SK-N-SH (cell line): Measurements from ENCODE around the gene F8. TPM values are rescaled to one million over a fixed set of nuclear protein-coding genes. Genes with fewer than 3 reads are reported as not detected.

Source experiments
- CTCF ChIA-PET: fragments of 300-600, 350-600 bp; formaldehyde crosslinking; extraction: SDS; loops from one replicate; lab custom pipeline; 2021; lab: Yijun Ruan, JAX
- POLR2A ChIA-PET: fragments of 350-600 bp; sonication (Branson Sonifier 250); formaldehyde crosslinking; extraction: SDS; loops from one replicate; lab custom pipeline; 2020; ENCODE audit warnings: antibody characterized with exemption, inconsistent platforms; lab: Yijun Ruan, JAX
- DNase-seq: peaks from one replicate; pipeline ENCODE4 v3.0.0; 2012
- H2AFZ ChIP-seq: fragments of 200-600 bp; sonication (generic); 2 replicates; pipeline ENCODE4 v1.8.1; 2016; ENCODE audit warnings: antibody characterized with exemption, mild to moderate bottlenecking, low read depth
- H3F3A ChIP-seq: fragments of 200-600 bp; sonication (generic); replicated peaks from 2 replicates; pipeline ENCODE3; 2016; ENCODE audit warnings: antibody characterized with exemption, mild to moderate bottlenecking; ENCODE audit not compliant: insufficient read depth
- H3K27ac ChIP-seq, 2 experiments: fragments of 200-500 bp in 1 of 2; fragments of 200-600 bp in 1 of 2; sonication (Bioruptor generic) in 1 of 2; sonication (generic), shearing (Covaris generic) in 1 of 2; 2 replicates each; pipeline versions ENCODE4 v1.5.1 to v1.6.1; 2014 to 2016; ENCODE audit warnings: low read depth in 2 of 2, inconsistent platforms in 1 of 2, low read length in 1 of 2, mild to moderate bottlenecking in 1 of 2, mixed read lengths in 1 of 2
- H3K27me3 ChIP-seq: fragments of 200-600 bp; sonication (generic), shearing (Covaris generic); 2 replicates; pipeline ENCODE4 v1.6.1; 2016; ENCODE audit warnings: mixed run types; ENCODE audit not compliant: insufficient read depth
- H3K36me3 ChIP-seq, 2 experiments: fragments of 200-500 bp in 1 of 2; fragments of 200-600 bp in 1 of 2; sonication (Bioruptor generic) in 1 of 2; sonication (generic) in 1 of 2; replicated peaks in 1 of 2; 2 replicates each; pipeline versions ENCODE3 to v1.5.1; 2014 to 2016; ENCODE audit warnings: low read length in 1 of 2, mild to moderate bottlenecking in 1 of 2; ENCODE audit not compliant: insufficient read depth in 2 of 2, control insufficient read depth in 1 of 2
- H3K4me1 ChIP-seq, 2 experiments: fragments of 200-500 bp in 1 of 2; fragments of 200-600 bp in 1 of 2; sonication (Bioruptor generic) in 1 of 2; sonication (generic), shearing (Covaris generic) in 1 of 2; 2 replicates each; pipeline versions ENCODE4 v1.5.1 to v1.6.1; 2014 to 2016; ENCODE audit warnings: low read depth in 1 of 2, low read length in 1 of 2, mixed run types in 1 of 2; ENCODE audit not compliant: insufficient read depth in 2 of 2, control insufficient read depth in 1 of 2
- H3K4me2 ChIP-seq: fragments of 200-600 bp; sonication (generic), shearing (Covaris generic); 2 replicates; pipeline ENCODE4 v1.6.1; 2017; ENCODE audit warnings: mixed run types
- H3K4me3 ChIP-seq, 2 experiments: fragments of 200-500 bp in 1 of 2; fragments of 200-600 bp in 1 of 2; sonication (Bioruptor generic) in 1 of 2; sonication (generic), shearing (Covaris generic) in 1 of 2; 2 replicates each; pipeline versions ENCODE4 v1.5.1 to v1.8.1; 2014 to 2016; ENCODE audit warnings: low read depth in 2 of 2, inconsistent platforms in 1 of 2, low read length in 1 of 2, mild to moderate bottlenecking in 1 of 2, mixed read lengths in 1 of 2, moderate library complexity in 1 of 2
- H3K79me2 ChIP-seq: fragments of 200-600 bp; sonication (generic); 2 replicates; pipeline ENCODE4 v1.8.1; 2017; ENCODE audit warnings: mild to moderate bottlenecking; ENCODE audit not compliant: insufficient read depth
- H3K9ac ChIP-seq: fragments of 200-600 bp; sonication (generic); 2 replicates; pipeline ENCODE4 v1.6.1; 2017; ENCODE audit warnings: mixed run types
- H3K9me2 ChIP-seq: fragments of 200-600 bp; sonication (generic); 2 replicates; pipeline ENCODE4 v1.6.1; 2017; ENCODE audit warnings: mixed run types
- H3K9me3 ChIP-seq: fragments of 200-600 bp; sonication (generic); 2 replicates; pipeline ENCODE4 v1.6.1; 2017; ENCODE audit warnings: mixed run types, mild to moderate bottlenecking, moderate library complexity
- H4K20me1 ChIP-seq: fragments of 200-600 bp; sonication (generic); 2 replicates; pipeline ENCODE4 v1.6.1; 2017; ENCODE audit warnings: mild to moderate bottlenecking, mixed run types; ENCODE audit not compliant: insufficient read depth
- EP300 ChIP-seq, 2 experiments: IDR thresholded peaks; 2 replicates each; pipeline versions ENCODE4 v1.4.0 to v1.6.1; 2012; ENCODE audit warnings: borderline replicate concordance in 1 of 2, low read depth in 1 of 2, low read length in 1 of 2
- FOXJ3 ChIP-seq: sonication (generic); formaldehyde crosslinking; IDR thresholded peaks from 2 replicates; pipeline ENCODE4 v1.5.1; 2020; ENCODE audit warnings: mild to moderate bottlenecking, missing genetic modification reagents
- FOXM1 ChIP-seq: IDR thresholded peaks from 2 replicates; pipeline ENCODE4 v1.4.0; 2012; ENCODE audit warnings: low read depth, mild to moderate bottlenecking
- GABPA ChIP-seq: IDR thresholded peaks from 2 replicates; pipeline ENCODE4 v1.4.0; 2012; ENCODE audit warnings: low read depth, mild to moderate bottlenecking
- MEF2A ChIP-seq: IDR thresholded peaks from 2 replicates; pipeline ENCODE4 v1.4.0; 2012; ENCODE audit warnings: low read depth, borderline replicate concordance
- MXI1 ChIP-seq: IDR thresholded peaks from 2 replicates; pipeline ENCODE4 v1.6.1; 2012; ENCODE audit warnings: mild to moderate bottlenecking, low read depth, low read length, improper control_type of control experiment
- NFIC ChIP-seq: IDR thresholded peaks from 2 replicates; pipeline ENCODE4 v1.4.0; 2012; ENCODE audit warnings: borderline replicate concordance
- NRF1 ChIP-seq: IDR thresholded peaks from 2 replicates; pipeline ENCODE4 v1.6.1; 2012; ENCODE audit warnings: low read depth, mild to moderate bottlenecking, low read length
- POLR2AphosphoS5 ChIP-seq: IDR thresholded peaks from 2 replicates; pipeline ENCODE4 v1.6.1; 2012; ENCODE audit warnings: low read depth, low read length
- RAD21 ChIP-seq: IDR thresholded peaks from 2 replicates; pipeline ENCODE4 v1.6.1; 2012; ENCODE audit warnings: mild to moderate bottlenecking, low read length
- RCOR1 ChIP-seq: fragments of 150-350 bp; IDR thresholded peaks from 2 replicates; pipeline ENCODE4 v1.6.1; 2017; ENCODE audit warnings: antibody characterized with exemption, low read length
- RFX5 ChIP-seq: IDR thresholded peaks from 2 replicates; pipeline ENCODE4 v1.6.1; 2012; ENCODE audit warnings: mild to moderate bottlenecking, improper control_type of control experiment, low read length
- SMC3 ChIP-seq: IDR thresholded peaks from 2 replicates; pipeline ENCODE4 v1.6.1; 2012; ENCODE audit warnings: low read depth, low read length, improper control_type of control experiment
- TAF1 ChIP-seq: IDR thresholded peaks from 2 replicates; pipeline ENCODE4 v1.6.1; 2012; ENCODE audit warnings: low read depth, mild to moderate bottlenecking, low read length, moderate library complexity, borderline replicate concordance
- TCF12 ChIP-seq: IDR thresholded peaks from 2 replicates; pipeline ENCODE4 v1.4.0; 2012
- TEAD4 ChIP-seq: IDR thresholded peaks from 2 replicates; pipeline ENCODE4 v1.4.0; 2012; ENCODE audit warnings: mild to moderate bottlenecking, borderline replicate concordance; ENCODE audit not compliant: insufficient read depth
- WGBS: methylation state at CpG from one replicate; pipeline ENCODE4 v1.1.6; 2017; ENCODE audit warnings: low lambda C conversion rate; 5-methylcytosine and 5-hydroxymethylcytosine counted together
- polyA plus RNA-seq, 3 experiments: library from polyadenylated mRNA; depleted of rRNA; stranded (reverse); fragments of >200 nt; gene quantifications; 2 replicates each; pipeline ENCODE4 v1.2.3, GENCODE V29; 2012
- TF ChIP-seq, protein P1 (sequence below): fragments of 150-350 bp; IDR thresholded peaks from 2 replicates; pipeline ENCODE4 v1.6.1; 2016; ENCODE audit warnings: mild to moderate bottlenecking, low read depth, low read length
- TF ChIP-seq, protein P2 (sequence below): fragments of 200-600 bp; sonication (generic); IDR thresholded peaks from 2 replicates; pipeline ENCODE4 v1.6.1; 2017; ENCODE audit warnings: antibody characterized with exemption, mild to moderate bottlenecking, moderate library complexity
- TF ChIP-seq, protein P3 (sequence below): IDR thresholded peaks from 2 replicates; pipeline ENCODE4 v1.4.0; 2012; ENCODE audit warnings: low read depth, borderline replicate concordance
- TF ChIP-seq, protein P4 (sequence below): IDR thresholded peaks from 2 replicates; pipeline ENCODE4 v1.4.0; 2012; ENCODE audit warnings: low read depth, borderline replicate concordance

F8 gene
- polyA plus RNA-seq, 1 of the 3 experiments (the other 2 are of a cell fraction) = 2.5 TPM

DNA sequence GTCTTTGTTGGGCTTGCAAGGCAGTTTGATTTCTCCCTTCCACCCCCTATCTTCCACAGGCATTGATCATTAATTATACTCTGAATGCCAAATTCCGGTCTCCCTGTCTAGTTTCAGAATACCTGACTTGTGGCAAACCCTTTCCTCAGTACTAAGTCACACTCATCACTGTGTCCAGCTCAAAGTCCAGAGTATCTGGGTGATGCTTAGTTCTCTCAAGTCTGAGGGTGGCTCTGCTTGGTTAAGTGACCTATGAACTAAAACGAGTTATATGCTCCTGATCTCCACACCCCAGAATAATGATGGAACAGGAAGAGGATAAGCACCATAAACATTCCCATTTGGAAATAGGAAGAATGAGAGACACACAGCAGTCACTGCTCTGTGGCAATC is 194.5 kb downstream of the F8 start:
- no peaks in the 10 kb centered on the region for H4K20me1 ChIP-seq
- no peak overlapping the region for H3K9ac ChIP-seq
- no peaks in the 10 kb centered on the region for H3K9me3 ChIP-seq
- H3K36me3 ChIP-seq = no peaks in the 10 kb centered on the region
- no peaks in the 10 kb centered on the region for H3K79me2 ChIP-seq
- no peaks in the 10 kb centered on the region for H3F3A ChIP-seq
- no peak overlapping the region for H2AFZ ChIP-seq
- no peaks in the 10 kb centered on the region for H3K4me1 ChIP-seq
- H3K27me3 ChIP-seq = no peaks in the 10 kb centered on the region
- H3K27ac ChIP-seq = no peak overlapping the region
- CTCF ChIA-PET = no interaction called here
- TF ChIP-seq, protein P1, sequence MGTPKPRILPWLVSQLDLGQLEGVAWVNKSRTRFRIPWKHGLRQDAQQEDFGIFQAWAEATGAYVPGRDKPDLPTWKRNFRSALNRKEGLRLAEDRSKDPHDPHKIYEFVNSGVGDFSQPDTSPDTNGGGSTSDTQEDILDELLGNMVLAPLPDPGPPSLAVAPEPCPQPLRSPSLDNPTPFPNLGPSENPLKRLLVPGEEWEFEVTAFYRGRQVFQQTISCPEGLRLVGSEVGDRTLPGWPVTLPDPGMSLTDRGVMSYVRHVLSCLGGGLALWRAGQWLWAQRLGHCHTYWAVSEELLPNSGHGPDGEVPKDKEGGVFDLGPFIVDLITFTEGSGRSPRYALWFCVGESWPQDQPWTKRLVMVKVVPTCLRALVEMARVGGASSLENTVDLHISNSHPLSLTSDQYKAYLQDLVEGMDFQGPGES = no peak
- TF ChIP-seq NFIC (no peak), POLR2AphosphoS5 (no peak), MEF2A (no peak), MXI1 (no peak)
- no peak overlapping the region for H3K4me3 ChIP-seq
- POLR2A ChIA-PET = no interaction called here
- H3K9me2 ChIP-seq = no peaks in the 10 kb centered on the region
- WGBS = 28% methylated on average over 2 of the region's 2 CpGs
- DNase-seq = no peak
- no peak overlapping the region for H3K4me2 ChIP-seq

DNA sequence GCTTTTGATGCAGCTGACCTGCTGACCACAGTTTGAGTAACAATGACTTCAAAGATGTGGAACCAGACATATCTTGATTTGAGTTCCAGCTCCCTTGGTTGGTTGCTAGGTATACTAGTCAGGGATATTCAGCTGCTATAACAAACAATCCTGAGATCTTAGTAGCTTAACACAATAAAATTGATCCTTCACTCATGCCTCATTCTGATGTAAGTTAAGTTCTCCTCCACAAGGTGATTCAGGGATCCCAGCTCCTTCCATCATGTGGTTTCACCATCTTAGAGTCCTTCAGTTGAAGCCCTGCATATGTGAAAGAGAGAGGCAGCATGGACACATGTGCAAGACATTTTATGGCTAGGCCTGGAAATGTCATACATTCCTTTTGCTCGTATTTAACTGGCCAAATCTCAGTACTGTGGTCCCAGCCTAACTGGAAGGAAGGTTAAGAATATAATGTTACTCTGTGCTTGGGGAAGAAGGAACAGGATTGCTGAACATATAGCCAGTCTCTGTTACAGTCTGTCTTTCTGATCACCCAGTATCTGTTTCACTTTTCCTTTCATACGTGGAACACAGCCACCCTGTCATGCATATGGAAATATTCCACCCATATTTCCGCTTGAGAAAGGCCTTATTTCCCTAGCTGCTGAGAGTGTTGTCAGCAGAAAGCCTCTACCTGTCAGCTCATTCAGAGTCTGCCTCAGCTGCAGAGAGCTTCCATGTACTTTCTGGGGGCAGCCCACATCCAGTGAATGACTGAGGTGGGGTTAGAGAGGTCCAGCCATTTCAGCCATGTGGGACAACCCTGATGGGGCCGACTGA is 195.1 kb downstream of the F8 start:
- Histone ChIP-seq H3K36me3 (no peaks in the 10 kb centered on the region), H3K4me2 (no peak overlapping the region), H3F3A (no peaks in the 10 kb centered on the region), H3K9ac (no peak overlapping the region), H3K27ac (no peak overlapping the region), H3K9me3 (no peaks in the 10 kb centered on the region), H2AFZ (no peak overlapping the region), H3K79me2 (no peaks in the 10 kb centered on the region), H3K4me3 (no peak overlapping the region), H4K20me1 (no peaks in the 10 kb centered on the region), H3K4me1 (no peaks in the 10 kb centered on the region), H3K9me2 (no peaks in the 10 kb centered on the region), H3K27me3 (no peaks in the 10 kb centered on the region)
- ChIA-PET POLR2A (no interaction called here), CTCF (no interaction called here)
- no peak for DNase-seq
- WGBS = 21% methylated on average over 4 of the region's 4 CpGs
- TF ChIP-seq RFX5 = no peak
- TF ChIP-seq, protein P1 = no peak
- no peak for TF ChIP-seq GABPA
- TF ChIP-seq NRF1 = no peak
- no peak for TF ChIP-seq TAF1
- no peak for TF ChIP-seq TEAD4
- TF ChIP-seq TCF12 = no peak
- TF ChIP-seq MXI1 = no peak
- TF ChIP-seq, protein P2, sequence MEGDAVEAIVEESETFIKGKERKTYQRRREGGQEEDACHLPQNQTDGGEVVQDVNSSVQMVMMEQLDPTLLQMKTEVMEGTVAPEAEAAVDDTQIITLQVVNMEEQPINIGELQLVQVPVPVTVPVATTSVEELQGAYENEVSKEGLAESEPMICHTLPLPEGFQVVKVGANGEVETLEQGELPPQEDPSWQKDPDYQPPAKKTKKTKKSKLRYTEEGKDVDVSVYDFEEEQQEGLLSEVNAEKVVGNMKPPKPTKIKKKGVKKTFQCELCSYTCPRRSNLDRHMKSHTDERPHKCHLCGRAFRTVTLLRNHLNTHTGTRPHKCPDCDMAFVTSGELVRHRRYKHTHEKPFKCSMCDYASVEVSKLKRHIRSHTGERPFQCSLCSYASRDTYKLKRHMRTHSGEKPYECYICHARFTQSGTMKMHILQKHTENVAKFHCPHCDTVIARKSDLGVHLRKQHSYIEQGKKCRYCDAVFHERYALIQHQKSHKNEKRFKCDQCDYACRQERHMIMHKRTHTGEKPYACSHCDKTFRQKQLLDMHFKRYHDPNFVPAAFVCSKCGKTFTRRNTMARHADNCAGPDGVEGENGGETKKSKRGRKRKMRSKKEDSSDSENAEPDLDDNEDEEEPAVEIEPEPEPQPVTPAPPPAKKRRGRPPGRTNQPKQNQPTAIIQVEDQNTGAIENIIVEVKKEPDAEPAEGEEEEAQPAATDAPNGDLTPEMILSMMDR = no peak
- no peak for TF ChIP-seq RAD21
- TF ChIP-seq FOXM1 = no peak
- no peak for TF ChIP-seq RCOR1
- no peak for TF ChIP-seq SMC3
- no peak for TF ChIP-seq POLR2AphosphoS5
- TF ChIP-seq, protein P3, sequence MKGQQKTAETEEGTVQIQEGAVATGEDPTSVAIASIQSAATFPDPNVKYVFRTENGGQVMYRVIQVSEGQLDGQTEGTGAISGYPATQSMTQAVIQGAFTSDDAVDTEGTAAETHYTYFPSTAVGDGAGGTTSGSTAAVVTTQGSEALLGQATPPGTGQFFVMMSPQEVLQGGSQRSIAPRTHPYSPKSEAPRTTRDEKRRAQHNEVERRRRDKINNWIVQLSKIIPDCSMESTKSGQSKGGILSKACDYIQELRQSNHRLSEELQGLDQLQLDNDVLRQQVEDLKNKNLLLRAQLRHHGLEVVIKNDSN = no peak
- no peak for TF ChIP-seq FOXJ3 (CRISPR knock-in tag)
- TF ChIP-seq, protein P4, sequence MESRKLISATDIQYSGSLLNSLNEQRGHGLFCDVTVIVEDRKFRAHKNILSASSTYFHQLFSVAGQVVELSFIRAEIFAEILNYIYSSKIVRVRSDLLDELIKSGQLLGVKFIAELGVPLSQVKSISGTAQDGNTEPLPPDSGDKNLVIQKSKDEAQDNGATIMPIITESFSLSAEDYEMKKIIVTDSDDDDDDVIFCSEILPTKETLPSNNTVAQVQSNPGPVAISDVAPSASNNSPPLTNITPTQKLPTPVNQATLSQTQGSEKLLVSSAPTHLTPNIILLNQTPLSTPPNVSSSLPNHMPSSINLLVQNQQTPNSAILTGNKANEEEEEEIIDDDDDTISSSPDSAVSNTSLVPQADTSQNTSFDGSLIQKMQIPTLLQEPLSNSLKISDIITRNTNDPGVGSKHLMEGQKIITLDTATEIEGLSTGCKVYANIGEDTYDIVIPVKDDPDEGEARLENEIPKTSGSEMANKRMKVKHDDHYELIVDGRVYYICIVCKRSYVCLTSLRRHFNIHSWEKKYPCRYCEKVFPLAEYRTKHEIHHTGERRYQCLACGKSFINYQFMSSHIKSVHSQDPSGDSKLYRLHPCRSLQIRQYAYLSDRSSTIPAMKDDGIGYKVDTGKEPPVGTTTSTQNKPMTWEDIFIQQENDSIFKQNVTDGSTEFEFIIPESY = no peak
- TF ChIP-seq EP300 (IDR thresholded peaks at IDR 0.05; ENCODE audit: borderline replicate concordance in 1 of 2, low read depth in 1 of 2, low read length in 1 of 2) = no peak
